ENCODE measurements around the gene CDRT15. TPM values are rescaled to one million over a fixed set of nuclear protein-coding genes. Genes with fewer than 3 reads are reported as not detected.
"Not testable (repeated sequence)": the region's sequence is repeated elsewhere in the genome, so short reads cannot be mapped to it uniquely, and the experiment has no call there.

The CDRT15 gene
- polyA plus RNA-seq (ENCODE audit: insufficient read length in 3 of 3) = under 1 TPM; 0.44 to 0.61 (median 0.46) TPM

- DNase-seq (ENCODE audit: low read depth in 3 of 3, low spot score in 2 of 3) = not testable (repeated sequence)
These were observed at the start of gene CDRT15 for GRCh38 chr17:14236762-14237161. Gene CDRT15, minus strand, starts transcription at chr17:14236862. Its CDS starts 29 bp downstream, at chr17:14236833.

- DNase-seq (ENCODE audit: low read depth in 3 of 3, low spot score in 2 of 3) = no peak
These were observed 46.1 kb upstream of the CDRT15 start for GRCh38 chr17:14282726-14283125.

DNA sequence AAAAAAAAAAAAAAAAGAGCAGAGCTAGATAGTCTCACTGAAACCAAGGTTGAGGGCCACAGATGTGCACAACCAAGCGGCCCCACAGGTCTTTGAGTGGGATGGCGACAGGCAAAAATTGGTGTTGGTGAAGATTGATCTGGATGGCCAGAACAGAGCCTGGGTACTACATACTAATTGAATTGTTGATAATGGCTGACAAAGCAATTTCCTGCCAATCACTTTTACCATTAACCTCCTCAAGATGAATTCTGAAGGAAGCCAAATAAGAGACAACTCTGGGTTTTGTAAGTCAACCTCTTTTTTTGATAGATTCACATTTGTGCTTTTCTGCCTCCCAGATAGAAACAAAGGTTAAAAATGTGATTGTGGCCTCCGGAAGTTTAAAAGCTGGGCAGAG, 44.9 kb upstream of the CDRT15 start:
- DNase-seq (ENCODE audit: low read depth in 3 of 3, low spot score in 2 of 3) = no peak

- no peak for DNase-seq (ENCODE audit: low read depth in 3 of 3, low spot score in 2 of 3)
These were observed 40.0 kb upstream of the CDRT15 start for GRCh38 chr17:14276535-14277250.

- DNase-seq (ENCODE audit: low read depth in 3 of 3, low spot score in 2 of 3) = no peak
These were observed 33.8 kb upstream of the CDRT15 start for GRCh38 chr17:14270508-14270907.

DNA sequence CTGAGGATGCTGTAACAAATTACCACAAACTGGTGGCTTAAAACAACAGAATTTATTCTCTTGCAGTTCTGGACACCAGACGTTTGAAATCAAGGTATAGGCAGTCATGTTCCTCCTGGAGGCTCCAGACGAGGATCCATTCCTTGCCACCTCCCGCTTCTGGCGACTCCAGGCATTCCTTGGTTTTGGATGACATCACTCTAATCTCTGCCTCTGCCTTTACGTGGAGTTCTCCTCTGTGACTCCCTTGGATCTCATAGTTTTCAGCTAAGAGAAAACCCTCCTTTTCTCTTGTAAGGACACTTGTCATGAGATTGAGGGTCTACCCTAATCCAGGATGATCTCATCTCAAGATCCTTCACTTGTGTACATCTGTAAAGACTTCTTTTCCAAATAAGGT, 32.8 kb upstream of the CDRT15 start:
- DNase-seq (ENCODE audit: low read depth in 3 of 3, low spot score in 2 of 3) = no peak

DNA sequence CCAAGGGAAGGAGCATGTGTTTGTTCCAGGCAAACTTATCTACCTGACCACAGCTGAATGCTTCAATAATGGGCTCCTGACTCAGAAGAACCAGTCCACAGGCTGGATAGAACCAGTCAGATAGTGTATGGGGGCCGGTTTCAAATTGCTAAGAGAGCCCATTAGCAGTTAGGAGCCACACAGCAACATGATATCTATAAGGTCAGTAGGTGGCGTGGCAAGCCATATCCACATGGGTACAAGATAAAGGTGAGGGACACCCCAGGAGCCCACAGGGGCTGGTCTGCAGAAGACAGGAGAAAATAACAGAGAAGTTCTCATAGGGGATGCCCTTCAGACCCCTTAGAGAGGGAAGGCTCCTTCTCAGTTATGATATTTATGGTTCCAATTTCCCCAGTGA, 31.6 kb upstream of the CDRT15 start:
- no peak for DNase-seq (ENCODE audit: low read depth in 3 of 3, low spot score in 2 of 3)

DNA sequence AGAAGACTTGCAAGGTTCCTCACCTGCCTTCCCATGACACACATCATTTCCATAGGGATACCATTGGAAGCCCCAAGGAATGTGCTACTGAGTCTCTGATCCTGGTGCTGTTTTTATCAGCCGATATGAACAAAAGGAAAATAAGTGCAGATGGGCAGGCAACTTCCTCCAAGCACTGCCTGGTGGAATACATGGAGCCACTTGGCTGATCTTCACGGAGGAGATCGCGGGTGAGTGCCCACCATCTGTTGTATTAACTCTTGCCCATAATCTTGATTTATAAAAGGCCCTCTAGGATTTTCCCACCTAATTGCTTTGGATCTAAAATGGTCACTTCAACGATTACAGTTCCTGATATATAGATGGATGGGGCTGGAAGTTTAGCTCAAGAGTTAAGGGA, 24.7 kb upstream of the CDRT15 start:
- no peak for DNase-seq (ENCODE audit: low read depth in 3 of 3, low spot score in 2 of 3)

DNA sequence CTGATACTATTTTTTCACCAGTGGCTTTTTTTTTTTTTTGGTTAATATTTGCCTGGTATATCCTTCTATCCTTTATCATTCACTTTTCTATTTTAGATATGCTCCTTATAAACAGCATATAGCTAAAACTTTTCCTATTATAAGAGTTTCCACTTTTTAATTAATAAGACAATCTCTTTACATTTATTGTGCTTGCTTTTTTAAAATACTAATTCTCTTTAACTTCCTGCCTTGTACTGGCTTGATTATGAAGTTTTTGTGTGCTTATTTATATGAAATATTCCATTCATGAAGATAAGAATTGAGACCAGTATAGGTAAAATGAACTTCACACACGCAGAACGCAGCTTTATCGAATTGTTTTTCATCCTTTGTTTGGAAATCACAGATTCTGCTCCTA, 9.0 kb upstream of the CDRT15 start:
- DNase-seq (ENCODE audit: low read depth in 3 of 3, low spot score in 2 of 3) = no peak

DNA sequence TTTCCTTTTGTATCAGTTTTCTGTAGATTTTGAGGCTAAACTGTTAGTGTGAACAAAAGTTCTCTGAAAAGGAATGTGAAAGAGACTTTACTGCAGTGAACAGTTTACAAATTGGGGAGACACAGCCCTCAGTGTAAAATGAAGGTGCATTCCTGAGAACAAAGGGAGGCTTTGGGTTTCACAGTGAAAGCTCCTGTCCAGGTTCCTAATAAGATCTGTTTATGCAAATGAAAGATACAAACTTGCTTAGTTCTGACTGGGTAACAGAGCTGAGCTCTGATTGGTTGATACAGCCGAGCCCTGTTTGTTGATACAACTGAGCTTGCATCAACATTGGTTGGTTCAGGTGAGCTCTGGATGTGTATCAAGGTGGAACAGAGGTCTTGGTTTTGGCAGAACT, 8.3 kb upstream of the CDRT15 start:
- DNase-seq (ENCODE audit: low read depth in 3 of 3, low spot score in 2 of 3) = no peak

DNA sequence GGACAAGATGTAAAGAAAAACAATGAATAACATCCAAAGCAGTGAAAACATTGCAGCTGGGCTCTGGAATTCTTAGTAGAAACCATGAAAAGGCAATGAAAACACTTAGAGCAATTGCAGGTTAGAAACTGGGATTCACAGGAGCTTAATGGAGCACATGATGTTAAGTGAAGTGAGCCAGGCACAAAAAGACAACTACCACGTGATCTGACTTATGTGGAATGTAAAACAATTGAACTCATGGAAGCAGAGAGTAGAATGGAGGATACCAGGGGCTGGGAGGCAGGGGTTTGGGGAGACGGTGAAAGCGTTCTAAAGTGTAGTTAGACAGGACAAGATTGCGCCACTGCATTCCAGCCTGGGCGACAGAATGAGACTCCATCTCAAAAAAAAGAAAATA, 2.6 kb upstream of the CDRT15 start:
- DNase-seq (ENCODE audit: low read depth in 3 of 3, low spot score in 2 of 3) = not testable (repeated sequence)

- DNase-seq (ENCODE audit: low read depth in 3 of 3, low spot score in 2 of 3) = not testable (repeated sequence)
These were observed 630 bp downstream of the CDRT15 start for GRCh38 chr17:14236032-14236431.

DNA sequence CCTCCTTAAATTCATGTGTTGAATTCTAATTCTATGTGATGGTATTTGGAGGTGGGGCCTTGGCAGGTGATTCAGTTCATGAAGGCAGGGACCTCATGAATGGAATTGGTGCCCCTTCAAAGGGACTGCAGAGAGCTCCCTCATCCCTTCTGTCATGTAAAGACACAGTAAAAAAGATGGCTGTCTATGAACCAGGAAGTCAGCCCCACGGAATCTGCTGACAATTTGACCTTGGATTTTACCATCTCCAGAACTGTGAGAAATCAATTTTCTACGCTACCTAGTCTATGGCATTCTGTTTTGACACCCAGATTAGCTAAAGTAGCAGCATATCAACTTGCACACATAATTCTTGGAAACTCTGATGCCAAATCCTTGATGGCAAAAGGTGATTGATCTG, 1.6 kb downstream of the CDRT15 start:
- not testable (repeated sequence) for DNase-seq (ENCODE audit: low read depth in 3 of 3, low spot score in 2 of 3)

DNA sequence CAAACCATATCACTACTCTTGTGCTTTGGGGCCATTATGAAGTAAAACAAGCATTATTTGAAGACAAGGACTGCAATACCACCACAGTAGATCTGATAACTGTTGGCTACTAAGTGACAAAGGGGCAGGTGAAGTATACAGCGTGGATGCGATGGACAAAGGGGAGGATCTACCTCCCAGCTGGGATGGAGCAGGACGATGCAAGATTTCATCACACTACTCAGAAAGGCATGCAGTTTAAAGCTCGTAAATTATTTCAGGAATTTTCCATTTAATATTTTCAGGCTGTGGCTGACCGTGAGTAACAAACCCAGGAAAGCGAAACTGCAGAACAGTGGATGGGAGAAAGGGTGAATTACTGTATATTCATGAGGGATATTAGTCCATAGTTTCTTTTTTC, 5.5 kb downstream of the CDRT15 start:
- DNase-seq (ENCODE audit: low read depth in 3 of 3, low spot score in 2 of 3) = not testable (repeated sequence)

GRCh38 chr17:14228903-14229302, 7.8 kb downstream of the CDRT15 start:
- DNase-seq (ENCODE audit: low read depth in 3 of 3, low spot score in 2 of 3) = no peak

GRCh38 chr17:14227052-14227451, 9.6 kb downstream of the CDRT15 start:
- DNase-seq (ENCODE audit: low read depth in 3 of 3, low spot score in 2 of 3) = no peak

DNA sequence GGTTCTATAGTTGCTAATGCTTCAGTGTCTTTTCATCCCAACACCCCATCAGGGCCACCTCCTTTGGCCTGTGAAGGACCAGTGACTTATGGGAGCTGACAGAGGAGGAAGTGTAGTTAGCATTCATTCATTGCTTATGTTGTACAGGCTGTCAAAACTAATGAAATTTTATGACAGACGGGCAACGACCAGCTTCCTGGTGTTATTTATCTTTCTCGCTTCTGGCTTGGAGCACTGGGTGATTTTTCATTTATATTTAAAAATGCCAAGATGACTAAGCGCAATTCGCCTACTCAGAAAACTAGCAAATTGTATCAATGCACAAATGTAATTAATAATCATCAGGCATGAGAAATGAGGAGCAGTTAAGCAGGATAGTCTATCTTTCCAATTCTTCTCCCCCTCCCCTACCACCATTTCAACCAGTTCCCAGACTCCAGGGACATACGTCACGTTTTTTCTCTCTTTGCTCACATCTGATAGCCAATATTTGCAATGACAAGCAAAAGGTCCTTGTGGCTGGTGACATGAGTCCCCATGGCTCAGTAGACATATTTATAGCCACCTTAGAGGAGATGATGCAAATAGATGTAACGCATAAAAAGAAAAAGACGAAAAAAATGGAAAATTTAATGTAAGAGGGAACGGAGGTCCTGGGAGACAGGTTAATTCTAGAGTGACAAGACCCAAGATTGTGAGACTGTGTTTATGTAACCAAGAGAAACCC, 11.2 kb downstream of the CDRT15 start:
- DNase-seq (ENCODE audit: low read depth in 3 of 3, low spot score in 2 of 3) = no peak

DNA sequence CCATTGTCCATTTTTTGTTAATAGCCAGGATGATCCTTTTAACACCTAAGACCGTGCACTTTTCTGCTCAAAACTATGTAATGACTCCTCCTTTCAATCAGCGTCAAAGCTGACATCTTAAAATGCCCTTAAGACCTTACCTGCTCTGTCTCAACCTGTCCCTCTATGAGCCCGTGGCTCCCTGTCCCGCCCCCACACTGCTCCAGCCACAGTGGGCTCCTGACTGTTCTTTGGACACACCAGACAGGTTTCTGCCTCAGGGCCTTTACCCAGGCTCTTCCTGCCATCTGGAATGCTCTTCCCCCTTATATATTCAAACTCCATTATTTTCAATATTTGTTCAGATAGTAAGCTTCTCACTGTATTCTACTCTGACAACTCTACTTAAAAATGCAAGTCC, 14.1 kb downstream of the CDRT15 start:
- DNase-seq (ENCODE audit: low read depth in 3 of 3, low spot score in 2 of 3) = no peak

- no peak for DNase-seq (ENCODE audit: low read depth in 3 of 3, low spot score in 2 of 3)
These were observed 22.4 kb downstream of the CDRT15 start for GRCh38 chr17:14214271-14214670.

DNA sequence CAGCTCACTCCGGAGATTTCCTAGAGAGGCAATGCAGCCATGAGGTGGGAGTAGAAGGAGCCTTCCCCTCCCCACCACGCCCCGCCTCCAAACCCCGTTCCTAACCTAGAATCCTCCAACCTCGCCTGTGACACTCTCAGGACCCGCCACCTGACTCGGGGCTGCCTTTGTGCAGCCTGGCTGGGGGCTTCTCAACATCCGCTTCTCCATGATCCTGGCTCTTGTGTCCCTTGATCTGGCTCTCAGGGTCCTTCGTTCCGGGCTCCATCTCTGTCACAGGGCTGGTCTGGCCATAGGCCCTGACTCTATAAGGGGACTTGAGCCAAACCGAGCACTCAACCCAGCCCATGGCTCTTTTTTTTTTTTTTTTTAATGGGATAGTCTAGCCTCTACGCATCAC, 24.3 kb downstream of the CDRT15 start:
- DNase-seq (ENCODE audit: low read depth in 3 of 3, low spot score in 2 of 3) = no peak

DNA sequence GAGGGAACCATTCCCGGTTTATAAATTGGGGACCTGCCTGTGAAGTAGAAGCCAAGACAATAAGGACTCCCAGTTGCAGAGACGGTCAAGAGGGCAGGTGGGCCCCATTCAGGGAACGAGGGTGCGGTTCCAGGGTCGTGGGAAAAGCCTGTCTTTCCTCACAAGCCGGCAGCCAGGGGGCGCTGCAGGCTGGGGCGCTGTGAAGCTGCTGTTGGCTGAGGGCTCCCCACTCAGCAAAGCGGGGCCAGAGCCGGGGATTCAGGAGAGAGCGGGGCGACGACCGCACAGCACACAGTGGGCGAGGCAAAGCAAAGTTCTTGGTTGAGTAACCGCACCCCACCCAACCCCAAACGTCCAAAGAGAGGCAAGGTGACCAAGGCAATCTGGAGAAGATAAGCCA, 24.9 kb downstream of the CDRT15 start:
- DNase-seq (ENCODE audit: low read depth in 3 of 3, low spot score in 2 of 3) = no peak

DNA sequence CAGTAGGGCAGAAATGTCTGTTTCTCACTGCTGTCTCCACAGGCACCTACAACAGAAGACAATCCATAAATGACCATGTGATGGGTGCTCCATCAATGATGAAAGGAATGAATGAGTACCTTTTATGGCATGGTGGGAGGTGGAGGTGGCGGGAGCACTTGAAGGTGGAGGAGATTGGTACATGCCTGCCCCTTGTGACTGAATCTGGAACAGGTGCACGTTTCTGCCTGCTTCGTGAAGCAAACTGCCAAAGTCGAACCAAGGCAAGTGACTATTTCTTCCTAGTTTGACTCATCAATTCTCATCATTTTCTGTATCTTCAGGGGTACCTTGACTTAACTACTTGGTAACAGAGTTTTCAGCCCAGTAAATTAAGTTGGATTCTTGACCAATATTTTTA, 25.4 kb downstream of the CDRT15 start:
- DNase-seq (ENCODE audit: low read depth in 3 of 3, low spot score in 2 of 3) = no peak
